ENCODE results near the gene HADHB.

DNA sequence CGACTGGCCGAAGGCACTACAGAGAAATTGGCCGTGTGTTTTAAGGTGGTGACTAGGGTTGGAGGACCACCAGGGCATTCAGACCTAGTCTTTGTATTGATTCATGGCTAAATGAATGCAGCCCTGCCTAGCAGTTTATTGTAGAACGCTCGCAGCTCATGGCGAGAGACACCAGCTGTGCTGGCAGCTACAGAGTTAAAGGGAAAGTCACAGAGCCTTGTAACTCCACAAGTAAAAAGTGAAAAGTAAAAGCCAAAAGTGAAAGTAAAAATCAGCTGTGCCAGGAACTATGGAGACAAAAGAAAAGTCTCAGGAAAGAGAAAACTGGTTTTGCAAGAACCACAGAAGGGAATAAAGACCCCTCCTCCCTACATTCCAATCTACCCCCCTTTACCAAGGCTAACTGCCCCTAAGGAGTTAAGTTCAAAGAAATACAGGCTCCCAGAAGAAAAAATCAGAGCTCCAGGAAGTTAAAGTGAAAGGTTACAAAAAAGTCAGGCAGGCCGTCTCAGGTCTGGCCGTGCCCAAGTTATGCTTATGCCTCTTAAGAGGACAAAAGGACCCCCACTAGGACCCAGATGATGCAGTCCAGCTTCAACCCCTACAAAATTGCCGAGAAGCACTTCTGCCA lies 54.8 kb downstream of the HADHB start:
- TF ChIP-seq JUND (IDR thresholded peaks at IDR 0.05) (no peak), RAD21 (IDR thresholded peaks at IDR 0.05; ENCODE audit: low read depth) (no peak), EZH2 (IDR thresholded peaks at IDR 0.05) (no peak), CTCF (IDR thresholded peaks at IDR 0.05 in 2 of 3, conservative IDR thresholded peaks at IDR 0.05 in 1 of 3; ENCODE audit: borderline replicate concordance in 1 of 3, insufficient read depth in 1 of 3, low read depth in 2 of 3, low read length in 2 of 3) (no peak), POLR2AphosphoS5 (IDR thresholded peaks at IDR 0.05; ENCODE audit: low read depth, low read length) (no peak), ZBTB33 (IDR thresholded peaks at IDR 0.05; ENCODE audit: extremely low read depth, insufficient replicate concordance, low read length) (no peak), POLR2A (IDR thresholded peaks at IDR 0.05; ENCODE audit: borderline replicate concordance, extremely low read depth, insufficient read depth, insufficient read length) (no peak), EZH2phosphoT487 (IDR thresholded peaks at IDR 0.05; ENCODE audit: borderline replicate concordance) (no peak), YY1 (IDR thresholded peaks at IDR 0.05; ENCODE audit: extremely low read depth, insufficient replicate concordance, low read depth, low read length) (no peak), CEBPB (IDR thresholded peaks at IDR 0.05; ENCODE audit: low read depth) (no peak)
- TF ChIP-seq, protein P1, sequence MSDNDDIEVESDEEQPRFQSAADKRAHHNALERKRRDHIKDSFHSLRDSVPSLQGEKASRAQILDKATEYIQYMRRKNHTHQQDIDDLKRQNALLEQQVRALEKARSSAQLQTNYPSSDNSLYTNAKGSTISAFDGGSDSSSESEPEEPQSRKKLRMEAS (IDR thresholded peaks at IDR 0.05), result no peak
- TF ChIP-seq, protein P2, sequence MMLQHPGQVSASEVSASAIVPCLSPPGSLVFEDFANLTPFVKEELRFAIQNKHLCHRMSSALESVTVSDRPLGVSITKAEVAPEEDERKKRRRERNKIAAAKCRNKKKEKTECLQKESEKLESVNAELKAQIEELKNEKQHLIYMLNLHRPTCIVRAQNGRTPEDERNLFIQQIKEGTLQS (IDR thresholded peaks at IDR 0.05), result no peak

Measured in HCT116 (cell line).